Pancreas (tissue), 10 donors: ENCODE measurements around the gene MIS18BP1. TPM values are rescaled to one million over a fixed set of nuclear protein-coding genes. Genes with fewer than 3 reads are reported as not detected.
"Not testable (repeated sequence)": the region's sequence is repeated elsewhere in the genome, so short reads cannot be mapped to it uniquely, and the experiment has no call there.

Experiments
- ATAC-seq, 4 donors: fragments of 200-7000 bp; cut with Tn5 transposase; one replicate each; pipeline versions ENCODE4 v1.8.0 to v1.9.1; 2020; ENCODE audit warnings: mild to moderate bottlenecking in 4 of 4, moderate library complexity in 4 of 4
- DNase-seq, 6 donors: peaks; one replicate each; pipeline ENCODE4 v3.0.0-alpha.2; 2020
- FAIRE-seq: peaks from 2 replicates; lab custom pipeline; 2012; peaks lifted over from hg19 to GRCh38; lab: Jason Lieb, UNC
- H3K27ac ChIP-seq, 4 donors: fragments of 200-600 bp; sonication (generic); 1 replicate in 3 of 4; 2 replicates in 1 of 4; pipeline versions ENCODE4 v1.5.0 to v1.8.0; 2020
- H3K27me3 ChIP-seq, 4 donors: fragments of 200-600 bp; one replicate each; pipeline ENCODE4 v1.8.0; 2021
- H3K36me3 ChIP-seq, 3 donors: fragments of 200-600 bp; sonication (generic) in 1 of 3; one replicate each; pipeline versions ENCODE4 v1.5.0 to v1.8.0; 2020 to 2021
- H3K4me1 ChIP-seq, 3 donors: fragments of 200-600 bp; one replicate each; pipeline ENCODE4 v1.8.0; 2021
- H3K4me3 ChIP-seq, 4 donors: fragments of 200-600 bp; sonication (generic) in 2 of 4; one replicate each; pipeline versions ENCODE4 v1.5.0 to v1.8.0; 2020 to 2021
- H3K9me3 ChIP-seq, 4 donors: fragments of 200-600 bp; one replicate each; pipeline ENCODE4 v1.8.0; 2021
- WGBS, 2 donors: extraction: QIAGEN DNeasy Blood & Tissue Kit; methylation state at CpG; one replicate each; pipeline ENCODE4 v1.1.7; 2013; 5-methylcytosine and 5-hydroxymethylcytosine counted together
- intact Hi-C, 3 donors: fragments of 100-400 bp; cut with DNase I; formaldehyde crosslinking; loops; one replicate each; pipeline versions ENCODE4 v1.11.1 to v1.14.2; 2022
- polyA plus RNA-seq, 2 donors: library from polyadenylated mRNA; stranded (reverse); fragments of 200-250 nt; gene quantifications; one replicate each; pipeline ENCODE4 v1.2.3, GENCODE V29; 2013
- total RNA-seq, 6 donors: library from RNA; stranded (reverse); fragmentation: NEBNext Ultra II Directional in 4 of 6; extraction: Animal tissue kit (Norgen Biotek cat#: 25700) in 4 of 6; gene quantifications; one replicate each; pipeline versions ENCODE4 v1.2.1 to v1.2.4, GENCODE V29; 2021 to 2023
- TF ChIP-seq, protein P1 (sequence below), 4 donors: fragments of 200-600 bp; sonication (generic) in 3 of 4; IDR thresholded peaks; one replicate each; pipeline versions ENCODE4 v1.5.0 to v1.8.0; 2021; ENCODE audit warnings: antibody characterized with exemption in 4 of 4
- donor health status: healthy with polysubstance abuse.
- donor health status: DM: no; HTN: no; CAD: no; lungs with moderate emphysema.
- donor health status: DM: no; HTN: no; CAD: no.
- donor health status: control.
- donor health status: control.
- donor health status: Bipolar disorder and iron deficiency.
- donor health status: DM: yes; HTN: yes; CAD: no.
- donor health status: DM: no; HTN: no; CAD: no.
- donor health status: DM: no; HTN: no; CAD: no.
- donor health status: DM: yes; HTN: yes; CAD: no.

Gene MIS18BP1
- total and polyA plus RNA-seq, 8 donors = 3.8 to 13.6 (median 7.2) TPM

DNA sequence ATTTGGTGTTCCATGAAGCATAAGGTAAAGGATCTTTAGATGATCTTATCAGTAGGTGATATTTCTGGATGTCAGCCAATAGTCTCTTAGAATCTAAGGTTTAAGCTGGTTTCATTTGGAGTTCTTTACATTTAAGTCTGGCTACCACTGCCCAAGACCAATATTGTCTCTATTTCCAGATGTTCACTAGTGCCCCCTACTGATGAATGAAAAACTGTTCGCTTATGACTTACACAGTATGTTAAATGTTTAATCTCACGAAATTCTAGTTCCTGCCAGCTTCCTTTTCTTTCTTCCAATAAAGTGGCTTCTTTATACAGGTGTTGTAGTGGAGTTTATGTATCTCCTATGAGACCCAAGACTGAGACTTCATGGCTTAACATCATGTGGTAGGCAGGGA lies 31.8 kb upstream of the MIS18BP1 start:
- Histone ChIP-seq H3K27me3 (no peaks in the 10 kb centered on the region), H3K9me3 (no peaks in the 10 kb centered on the region), H3K27ac (no peak overlapping the region), H3K4me3 (no peak overlapping the region), H3K4me1 (no peaks in the 10 kb centered on the region), H3K36me3 (no peaks in the 10 kb centered on the region)
- 82 to 87% methylated on average over 2 of the region's 2 CpGs for WGBS, 2 donors
- no peak for DNase-seq
- ATAC-seq = no peak
- intact Hi-C loops = no loop called here
- no peak for FAIRE-seq
- TF ChIP-seq, protein P1, sequence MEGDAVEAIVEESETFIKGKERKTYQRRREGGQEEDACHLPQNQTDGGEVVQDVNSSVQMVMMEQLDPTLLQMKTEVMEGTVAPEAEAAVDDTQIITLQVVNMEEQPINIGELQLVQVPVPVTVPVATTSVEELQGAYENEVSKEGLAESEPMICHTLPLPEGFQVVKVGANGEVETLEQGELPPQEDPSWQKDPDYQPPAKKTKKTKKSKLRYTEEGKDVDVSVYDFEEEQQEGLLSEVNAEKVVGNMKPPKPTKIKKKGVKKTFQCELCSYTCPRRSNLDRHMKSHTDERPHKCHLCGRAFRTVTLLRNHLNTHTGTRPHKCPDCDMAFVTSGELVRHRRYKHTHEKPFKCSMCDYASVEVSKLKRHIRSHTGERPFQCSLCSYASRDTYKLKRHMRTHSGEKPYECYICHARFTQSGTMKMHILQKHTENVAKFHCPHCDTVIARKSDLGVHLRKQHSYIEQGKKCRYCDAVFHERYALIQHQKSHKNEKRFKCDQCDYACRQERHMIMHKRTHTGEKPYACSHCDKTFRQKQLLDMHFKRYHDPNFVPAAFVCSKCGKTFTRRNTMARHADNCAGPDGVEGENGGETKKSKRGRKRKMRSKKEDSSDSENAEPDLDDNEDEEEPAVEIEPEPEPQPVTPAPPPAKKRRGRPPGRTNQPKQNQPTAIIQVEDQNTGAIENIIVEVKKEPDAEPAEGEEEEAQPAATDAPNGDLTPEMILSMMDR (IDR thresholded peaks at IDR 0.05) = no peak

DNA sequence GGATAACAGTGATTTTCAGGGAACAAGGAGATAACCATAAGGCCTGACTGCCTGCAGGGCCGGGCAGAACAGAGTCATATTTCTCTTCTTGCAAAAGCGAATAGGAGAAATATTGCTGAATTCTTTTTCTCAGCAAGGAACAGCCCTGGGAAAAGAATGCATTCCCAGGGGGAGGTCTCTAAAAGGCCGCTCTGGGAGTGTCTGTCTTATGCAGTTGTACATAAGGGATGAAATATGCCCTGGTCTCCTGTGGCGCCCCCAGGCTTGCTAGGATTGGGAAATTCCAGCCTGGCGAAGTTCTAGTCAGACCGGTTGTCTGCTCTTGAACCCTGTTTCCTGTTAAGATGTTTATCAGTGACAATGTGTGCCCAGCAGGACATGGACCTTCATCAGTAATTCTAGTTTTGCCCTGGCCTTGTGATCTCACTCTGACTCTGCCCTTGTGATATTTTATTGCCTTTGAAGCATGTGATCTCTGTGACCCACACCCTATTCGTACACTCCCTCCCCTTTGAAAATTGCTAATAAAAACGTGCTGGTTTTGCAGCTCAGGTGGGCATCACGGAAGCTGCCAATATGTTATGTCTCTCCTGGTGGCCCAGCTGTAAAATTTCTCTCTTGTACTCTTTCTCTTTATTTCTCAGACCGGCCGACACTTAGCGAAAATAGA lies 28.9 kb upstream of the MIS18BP1 start:
- H3K9me3 ChIP-seq, H3K27me3 ChIP-seq, H3K4me3 ChIP-seq, H3K27ac ChIP-seq, DNase-seq, H3K4me1 ChIP-seq, H3K36me3 ChIP-seq, intact Hi-C loops, ATAC-seq, FAIRE-seq: not testable (repeated sequence)
- 81 to 84% methylated on average over 12 of the region's 12 CpGs for WGBS, 2 donors

DNA sequence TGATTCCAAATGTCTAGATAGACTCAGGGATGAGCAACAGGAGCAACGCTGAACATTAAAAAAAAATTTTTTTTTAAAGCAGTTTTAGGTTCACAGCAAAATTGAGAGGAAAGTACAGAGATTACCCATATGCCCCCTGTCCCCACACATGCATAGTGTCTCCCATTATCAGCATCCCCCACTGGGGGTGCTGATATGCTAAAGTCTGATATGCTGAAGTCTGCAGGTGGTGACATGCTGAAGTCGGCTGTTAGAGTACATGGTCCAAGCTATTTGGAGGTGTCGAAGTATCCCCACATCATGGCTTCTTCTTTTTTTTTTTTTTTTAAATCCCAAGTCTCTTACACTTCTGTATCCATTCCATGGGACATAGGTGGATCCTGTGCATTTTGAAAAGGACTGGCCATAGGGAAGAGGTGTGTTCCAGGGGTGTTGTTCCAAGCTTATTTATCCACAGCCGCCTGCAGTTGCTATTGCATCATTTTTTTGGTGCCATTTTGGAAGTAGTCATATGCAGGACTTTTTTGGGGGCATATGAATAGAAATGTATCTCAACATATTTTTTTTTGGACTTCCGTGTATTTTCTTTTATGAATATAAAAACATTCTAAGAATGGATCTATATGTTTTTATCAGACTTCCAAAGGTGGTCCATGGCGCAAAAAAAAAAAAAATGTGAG lies 19.0 kb upstream of the MIS18BP1 start:
- FAIRE-seq (no peak), DNase-seq (no peak), ATAC-seq (no peak)
- no peak overlapping the region for H3K27ac ChIP-seq
- no peaks in the 10 kb centered on the region for H3K27me3 ChIP-seq
- WGBS, 2 donors = 78 to 91% methylated on average over 6 of the region's 6 CpGs
- no peaks in the 10 kb centered on the region for H3K36me3 ChIP-seq
- H3K4me1 ChIP-seq = no peaks in the 10 kb centered on the region
- TF ChIP-seq, protein P1 (IDR thresholded peaks at IDR 0.05) = no peak
- no peak overlapping the region for H3K4me3 ChIP-seq
- no peaks in the 10 kb centered on the region for H3K9me3 ChIP-seq
- intact Hi-C loops = no loop called here

DNA sequence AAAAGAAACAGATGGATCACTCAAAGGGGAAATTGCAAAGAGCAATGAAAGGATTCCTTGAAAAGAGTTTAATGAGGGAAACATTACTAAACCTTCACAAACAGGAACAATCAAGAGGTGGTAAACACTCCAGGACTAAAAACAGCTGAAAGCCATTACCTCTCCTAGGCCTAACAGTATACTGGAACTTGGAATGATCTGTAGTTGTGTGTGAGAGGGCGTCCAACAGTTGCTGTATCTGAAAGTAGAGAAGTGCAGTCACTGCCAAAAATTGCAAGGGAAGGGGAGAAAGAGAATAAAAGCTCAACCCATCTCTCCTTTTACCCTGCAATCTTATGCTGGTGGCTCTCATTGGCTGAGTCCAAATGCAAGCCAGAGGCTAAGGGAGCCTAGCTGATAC lies 17.0 kb upstream of the MIS18BP1 start:
- no peaks in the 10 kb centered on the region for H3K27me3 ChIP-seq
- H3K9me3 ChIP-seq = no peaks in the 10 kb centered on the region
- DNase-seq (no peak), ATAC-seq (no peak), FAIRE-seq (no peak)
- 59 to 82% methylated on average over 1 of the region's 1 CpG for WGBS, 2 donors
- H3K4me3 ChIP-seq = no peak overlapping the region
- H3K36me3 ChIP-seq = no peaks in the 10 kb centered on the region
- H3K4me1 ChIP-seq = no peaks in the 10 kb centered on the region
- no peak overlapping the region for H3K27ac ChIP-seq
- intact Hi-C loops = no loop called here
- TF ChIP-seq, protein P1 (IDR thresholded peaks at IDR 0.05) = no peak

DNA sequence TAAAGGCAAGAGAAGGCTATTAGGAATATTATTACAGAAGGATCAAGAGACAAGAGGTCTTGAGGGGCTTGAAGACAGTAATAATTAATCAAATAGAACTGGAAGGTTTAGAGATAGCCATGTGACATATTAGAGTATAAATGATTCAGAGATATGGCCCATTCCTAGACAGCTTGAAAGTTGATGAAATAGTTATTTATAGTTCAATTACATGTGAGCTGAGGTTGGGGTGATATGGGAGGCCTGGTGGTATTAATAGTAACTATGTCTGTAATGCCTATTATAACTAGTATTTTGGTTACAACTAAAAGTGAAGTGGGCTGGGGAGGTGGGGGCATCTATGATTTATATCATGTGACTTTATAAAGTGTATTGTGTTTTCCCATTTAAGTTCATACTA lies 14.1 kb upstream of the MIS18BP1 start:
- FAIRE-seq = no peak
- DNase-seq = no peak
- ATAC-seq = no peak

More for the DNA sequence above, 14.1 kb upstream of the MIS18BP1 start:
- intact Hi-C loops = loop anchor here in 2 of 3 donors (5.0 to 10.0 kb wide), 2 partner anchors 352 to 355 kb away; no protein-coding TSS in a partner anchor
- no peaks in the 10 kb centered on the region for H3K36me3 ChIP-seq
- no peaks in the 10 kb centered on the region for H3K27me3 ChIP-seq
- H3K27ac ChIP-seq = no peak overlapping the region
- H3K4me1 ChIP-seq = no peaks in the 10 kb centered on the region
- TF ChIP-seq, protein P1 (IDR thresholded peaks at IDR 0.05) = no peak
- no peak overlapping the region for H3K4me3 ChIP-seq
- no peaks in the 10 kb centered on the region for H3K9me3 ChIP-seq
